Neutrophil (primary cell): ENCODE data around the gene FRMPD4.

Experiments used
- H3K27ac ChIP-seq: fragments of 200-600 bp; sonication (generic); 2 replicates; pipeline ENCODE4 v1.5.1; 2016; ENCODE audit warnings: mild to moderate bottlenecking, moderate library complexity
- H3K27me3 ChIP-seq: fragments of 200-600 bp; sonication (generic); 2 replicates; pipeline ENCODE4 v1.6.0; 2016; ENCODE audit warnings: mild to moderate bottlenecking
- H3K36me3 ChIP-seq: fragments of 200-600 bp; sonication (generic); 2 replicates; pipeline ENCODE4 v1.5.1; 2017
- H3K4me1 ChIP-seq, 2 experiments: fragments of 200-600 bp in 1 of 2; sonication (generic) in 1 of 2; 1 replicate in 1 of 2; 2 replicates in 1 of 2; pipeline versions ENCODE4 v1.5.1 to v1.6.1; 2013 to 2016; ENCODE audit warnings: low read depth in 1 of 2, low read length in 1 of 2, mild to moderate bottlenecking in 1 of 2, moderate library complexity in 1 of 2; ENCODE audit not compliant: control insufficient read depth in 1 of 2, insufficient read depth in 1 of 2
- H3K4me3 ChIP-seq, 2 experiments: fragments of 200-600 bp in 1 of 2; sonication (generic) in 1 of 2; 1 replicate in 1 of 2; 2 replicates in 1 of 2; pipeline ENCODE4 v1.5.1; 2013 to 2016; ENCODE audit warnings: low read depth in 1 of 2, low read length in 1 of 2, mild to moderate bottlenecking in 1 of 2, moderate library complexity in 1 of 2
- H3K9me3 ChIP-seq: fragments of 200-600 bp; sonication (generic); 2 replicates; pipeline ENCODE4 v1.5.1; 2016
- TF ChIP-seq, protein P1 (sequence below): fragments of 200-600 bp; sonication (generic); IDR thresholded peaks from 2 replicates; pipeline ENCODE4 v1.5.1; 2016; ENCODE audit warnings: antibody characterized with exemption

Gene FRMPD4

DNA sequence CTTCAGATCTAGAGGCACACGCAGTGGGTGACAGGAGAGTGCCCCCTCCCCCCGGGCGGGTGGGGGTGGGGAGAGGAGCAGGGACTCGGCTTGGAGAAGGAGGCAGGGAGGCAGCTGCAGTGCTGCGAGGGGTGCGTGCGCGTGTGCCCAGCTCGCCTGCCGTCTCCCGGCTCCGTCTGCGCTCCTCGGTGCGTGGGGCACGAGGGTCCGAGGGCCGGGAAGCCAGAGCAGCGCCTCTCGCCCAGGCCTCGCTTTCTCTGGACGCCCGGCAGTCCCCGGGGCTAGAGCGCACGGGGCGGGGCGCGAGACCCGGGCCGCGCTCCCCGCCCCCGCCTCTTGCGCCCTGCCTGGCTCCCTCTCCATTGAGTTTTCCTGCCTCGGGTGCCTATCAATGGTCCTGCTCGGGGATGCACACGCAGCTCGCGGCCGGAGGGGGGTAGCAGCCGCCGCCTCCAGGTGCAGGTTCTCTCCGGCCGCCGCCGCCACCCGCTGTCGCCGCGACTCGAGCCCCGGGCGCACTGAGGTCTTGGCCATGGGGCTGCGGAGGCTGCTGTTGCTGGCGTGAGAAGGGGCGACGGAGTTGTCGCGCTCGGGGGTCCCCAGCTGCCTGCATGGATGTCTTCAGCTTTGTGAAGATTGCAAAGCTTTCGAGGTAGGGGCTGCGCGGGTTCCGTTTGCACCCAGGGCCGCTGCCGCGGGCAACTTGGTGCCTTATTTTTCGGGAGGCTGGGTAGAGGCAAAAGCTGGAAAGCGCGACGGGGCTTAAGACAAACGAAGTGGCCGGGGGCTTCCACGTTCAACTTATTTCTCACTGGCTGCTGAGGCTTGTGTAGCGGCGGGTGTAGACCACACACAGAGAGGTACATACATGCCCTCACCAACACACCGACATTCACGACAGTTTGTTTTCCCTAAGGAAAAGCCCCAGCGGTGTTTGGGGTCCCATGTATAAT lies at the start of gene FRMPD4:
Gene FRMPD4 (plus strand): TSS at position 113 of the 953 bp plus-strand sequence. CDS start 499 bp downstream, at position 612.
- TF ChIP-seq, protein P1, sequence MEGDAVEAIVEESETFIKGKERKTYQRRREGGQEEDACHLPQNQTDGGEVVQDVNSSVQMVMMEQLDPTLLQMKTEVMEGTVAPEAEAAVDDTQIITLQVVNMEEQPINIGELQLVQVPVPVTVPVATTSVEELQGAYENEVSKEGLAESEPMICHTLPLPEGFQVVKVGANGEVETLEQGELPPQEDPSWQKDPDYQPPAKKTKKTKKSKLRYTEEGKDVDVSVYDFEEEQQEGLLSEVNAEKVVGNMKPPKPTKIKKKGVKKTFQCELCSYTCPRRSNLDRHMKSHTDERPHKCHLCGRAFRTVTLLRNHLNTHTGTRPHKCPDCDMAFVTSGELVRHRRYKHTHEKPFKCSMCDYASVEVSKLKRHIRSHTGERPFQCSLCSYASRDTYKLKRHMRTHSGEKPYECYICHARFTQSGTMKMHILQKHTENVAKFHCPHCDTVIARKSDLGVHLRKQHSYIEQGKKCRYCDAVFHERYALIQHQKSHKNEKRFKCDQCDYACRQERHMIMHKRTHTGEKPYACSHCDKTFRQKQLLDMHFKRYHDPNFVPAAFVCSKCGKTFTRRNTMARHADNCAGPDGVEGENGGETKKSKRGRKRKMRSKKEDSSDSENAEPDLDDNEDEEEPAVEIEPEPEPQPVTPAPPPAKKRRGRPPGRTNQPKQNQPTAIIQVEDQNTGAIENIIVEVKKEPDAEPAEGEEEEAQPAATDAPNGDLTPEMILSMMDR, result no peak
- H3K36me3 ChIP-seq, result no peaks in the 10 kb centered on the region
- peaks cover 33% of the 10 kb centered on the region for H3K27me3 ChIP-seq
- no peak within 1 kb of the TSS for H3K4me3 ChIP-seq
- H3K9me3 ChIP-seq, result no peaks in the 10 kb centered on the region
- H3K4me1 ChIP-seq, result no peaks in the 10 kb centered on the region
- H3K27ac ChIP-seq, result no peak within 1 kb of the TSS

DNA sequence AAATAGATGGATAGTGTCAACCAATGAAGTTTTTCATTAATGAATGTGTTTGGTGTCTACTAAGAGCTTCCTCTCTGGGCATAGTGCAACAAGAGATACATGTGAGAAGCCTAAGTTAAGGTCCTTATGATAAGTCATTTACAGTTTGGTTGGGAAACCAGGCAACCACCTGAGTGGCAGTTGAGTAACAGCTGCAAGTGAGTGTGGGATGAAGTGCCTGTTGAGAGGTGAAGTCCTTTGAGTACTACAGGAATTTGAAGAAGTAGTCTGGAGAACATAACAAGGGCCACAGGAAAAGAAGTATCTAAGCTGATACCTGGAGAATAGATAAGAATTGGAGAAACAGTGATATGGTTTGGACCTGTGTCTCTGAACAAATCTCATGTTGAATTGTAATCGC lies 48.5 kb upstream of the FRMPD4 start:
- Histone ChIP-seq H3K36me3 (no peaks in the 10 kb centered on the region), H3K27ac (no peak overlapping the region), H3K9me3 (no peaks in the 10 kb centered on the region), H3K4me1 (no peaks in the 10 kb centered on the region), H3K27me3 (no peaks in the 10 kb centered on the region), H3K4me3 (no peak overlapping the region)
- TF ChIP-seq, protein P1, result no peak

- Histone ChIP-seq H3K4me3 (no peak overlapping the region), H3K36me3 (no peaks in the 10 kb centered on the region), H3K4me1 (no peaks in the 10 kb centered on the region), H3K9me3 (no peaks in the 10 kb centered on the region), H3K27ac (no peak overlapping the region), H3K27me3 (no peaks in the 10 kb centered on the region)
- TF ChIP-seq, protein P1, result no peak
These were observed 25.0 kb upstream of the FRMPD4 start for GRCh38 chrX:12113321-12113720.

DNA sequence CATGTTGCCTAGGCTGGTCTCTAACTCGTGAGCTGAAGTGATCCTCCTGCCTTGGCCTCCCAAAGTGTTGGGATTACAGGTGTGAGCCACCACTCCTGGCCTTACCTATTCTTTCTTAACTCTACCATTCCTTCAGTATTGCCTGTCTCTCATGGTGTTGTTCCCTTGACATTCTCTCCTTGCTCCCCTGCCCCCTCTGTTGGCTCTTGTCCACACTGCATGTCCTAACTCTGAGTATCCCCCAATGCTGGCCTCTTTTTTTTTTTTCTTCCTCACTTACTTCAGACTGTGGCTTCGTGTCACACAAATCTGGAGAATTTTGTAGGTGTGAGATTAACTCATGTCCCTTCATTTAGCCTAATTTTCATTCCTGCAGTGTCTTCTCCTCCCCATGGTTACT lies 22.9 kb upstream of the FRMPD4 start:
- TF ChIP-seq, protein P1, result no peak
- Histone ChIP-seq H3K27me3 (no peaks in the 10 kb centered on the region), H3K4me3 (no peak overlapping the region), H3K4me1 (no peaks in the 10 kb centered on the region), H3K36me3 (no peaks in the 10 kb centered on the region), H3K27ac (no peak overlapping the region), H3K9me3 (no peaks in the 10 kb centered on the region)

GRCh38 chrX:12118134-12118533 lies 20.1 kb upstream of the FRMPD4 start:
- Histone ChIP-seq H3K36me3 (no peaks in the 10 kb centered on the region), H3K27me3 (no peaks in the 10 kb centered on the region), H3K4me3 (no peak overlapping the region), H3K9me3 (no peaks in the 10 kb centered on the region), H3K4me1 (no peaks in the 10 kb centered on the region), H3K27ac (no peak overlapping the region)
- TF ChIP-seq, protein P1, result no peak
